Measurements from ENCODE around the gene MYD88. TPM values are rescaled to one million over a fixed set of nuclear protein-coding genes. Genes with fewer than 3 reads are reported as not detected.

MYD88 gene
- polyA plus RNA-seq, 2 of the 4 experiments (the other 2 are of a cell fraction) = 16.8 to 22.3 TPM

GRCh38 chr3:38177181-38177580 lies 38.7 kb downstream of the MYD88 start:
- Histone ChIP-seq H3K4me3 (no peak overlapping the region), H3K4me1 (peaks cover 25% of the 10 kb centered on the region), H3K27ac (no peak overlapping the region), H3K9me3 (no peaks in the 10 kb centered on the region), H3K4me2 (no peak overlapping the region)
- TF ChIP-seq HEYL (CRISPR knock-in tag; IDR thresholded peaks at IDR 0.05) = no peak
- DNase-seq (ENCODE audit: low read depth in 1 of 2, low spot score in 1 of 2) (no peak), FAIRE-seq (no peak), ATAC-seq (no peak)
- WGBS (ENCODE audit: missing lambda C conversion rate) = 81% methylated on average over 2 of the region's 2 CpGs
- ChIA-PET POLR2A (interaction anchor here (3.2 kb wide), 1 partner anchor 13 kb away, joined by 9 read pairs; the partner anchor contains the start of gene OXSR1), CTCF (interaction anchor here (0.6 to 0.8 kb wide), 2 partner anchors 17 to 69 kb away, joined by 3 read pairs; no protein-coding TSS in a partner anchor)

- ChIA-PET POLR2A (no interaction called here), CTCF (interaction anchor here (1.1 to 1.2 kb wide), 2 partner anchors 17 to 36 kb away, joined by 3 read pairs; no protein-coding TSS in a partner anchor)
- 93% methylated on average over 1 of the region's 1 CpG for WGBS (ENCODE audit: missing lambda C conversion rate)
- TF ChIP-seq ZC3H11A (IDR thresholded peaks at IDR 0.05) (no peak), HMGXB4 (CRISPR knock-in tag; IDR thresholded peaks at IDR 0.05; ENCODE audit: borderline replicate concordance) (no peak), MAFK (IDR thresholded peaks at IDR 0.05; ENCODE audit: partially characterized antibody) (no peak)
- ATAC-seq (no peak), FAIRE-seq (no peak), DNase-seq (ENCODE audit: low read depth in 1 of 2, low spot score in 1 of 2) (no peak)
- H3K9me3 ChIP-seq = peaks cover 3% of the 10 kb centered on the region; the same call in 1 of the 3 replicates
- no peak overlapping the region for H3K27ac ChIP-seq
- no peak overlapping the region for H3K4me3 ChIP-seq
- H3K4me2 ChIP-seq = no peak overlapping the region
- peaks cover 5% of the 10 kb centered on the region; the same call in 1 of the 3 replicates for H3K4me1 ChIP-seq
Observed at GRCh38 chr3:38186781-38187180, 48.3 kb downstream of the MYD88 start.

GRCh38 chr3:38190481-38190881 lies 52.0 kb downstream of the MYD88 start:
- ATAC-seq (no peak), DNase-seq (ENCODE audit: low read depth in 1 of 2, low spot score in 1 of 2) (no peak), FAIRE-seq (no peak)
- Histone ChIP-seq H3K27ac (no peak overlapping the region), H3K4me3 (no peak overlapping the region), H3K4me1 (no peaks in the 10 kb centered on the region), H3K4me2 (no peak overlapping the region), H3K9me3 (peaks cover 3% of the 10 kb centered on the region; the same call in 1 of the 3 replicates)
- TF ChIP-seq HOXB13 (CRISPR knock-in tag; IDR thresholded peaks at IDR 0.05; ENCODE audit: low read depth) = no peak
- no peak for TF ChIP-seq PHF8 (IDR thresholded peaks at IDR 0.05; ENCODE audit: borderline replicate concordance, low read depth)
- POLR2A ChIA-PET = interaction anchor here (1.8 kb wide), 1 partner anchor 53 kb away, joined by 5 read pairs; the partner anchor contains the start of gene ACAA1
- CTCF ChIA-PET = interaction anchor here (1.0 kb wide), 1 partner anchor 18 kb away, joined by 3 read pairs; no protein-coding TSS in a partner anchor

Small RNAs within 50 kb of the gene (small RNA-seq; reads per million reads assigned to genes)
- 0 reads per million in 6 experiments for gene RF00019

Other genes with a start within 250 kb of the MYD88 start
- gene VILL, start 147.9 kb upstream of the MYD88 start, polyA plus RNA-seq (2011; rRNA removed) = 0.22 and 0.49 TPM in 2 replicates
- gene VILL, start 147.9 kb upstream of the MYD88 start, polyA plus RNA-seq (2017; fragmentation: RNase III; extraction: RNeasy Plus Mini Kit Qiagen cat#74134 plus additional on column Dnase treatment) = 0.04 to 0.08 TPM (median 0.05 TPM) in 3 replicates
- gene PLCD1, start 109.0 kb upstream of the MYD88 start, polyA plus RNA-seq (2011; rRNA removed) = 4.8 and 6.0 TPM in 2 replicates
- gene PLCD1, start 109.0 kb upstream of the MYD88 start, polyA plus RNA-seq (2017; fragmentation: RNase III; extraction: RNeasy Plus Mini Kit Qiagen cat#74134 plus additional on column Dnase treatment) = 3.7 to 5.3 TPM (median 3.9 TPM) in 3 replicates
- 0.10 and 0.13 TPM in 2 replicates for gene DLEC1, start 99.5 kb upstream of the MYD88 start, polyA plus RNA-seq (2011; rRNA removed)
- gene DLEC1, start 99.5 kb upstream of the MYD88 start, polyA plus RNA-seq (2017; fragmentation: RNase III; extraction: RNeasy Plus Mini Kit Qiagen cat#74134 plus additional on column Dnase treatment) = 0.03 to 0.07 TPM in 2 of 3 replicates, not detected in the other
- gene ACAA1, start 1.5 kb upstream of the MYD88 start, polyA plus RNA-seq (2011; rRNA removed) = 34.8 and 36.8 TPM in 2 replicates
- 52.3 to 54.9 TPM (median 53.2 TPM) in 3 replicates for gene ACAA1, start 1.5 kb upstream of the MYD88 start, polyA plus RNA-seq (2017; fragmentation: RNase III; extraction: RNeasy Plus Mini Kit Qiagen cat#74134 plus additional on column Dnase treatment)
- 40.1 and 44.0 TPM in 2 replicates for gene OXSR1, start 26.9 kb downstream of the MYD88 start, polyA plus RNA-seq (2011; rRNA removed)
- 28.0 to 30.2 TPM (median 28.8 TPM) in 3 replicates for gene OXSR1, start 26.9 kb downstream of the MYD88 start, polyA plus RNA-seq (2017; fragmentation: RNase III; extraction: RNeasy Plus Mini Kit Qiagen cat#74134 plus additional on column Dnase treatment)
- gene SLC22A13, start 127.2 kb downstream of the MYD88 start, polyA plus RNA-seq (2011; rRNA removed) = 0.21 TPM in 1 of 2 replicates, not detected in the other
- 0.08 to 0.16 TPM (median 0.13 TPM) in 3 replicates for gene SLC22A13, start 127.2 kb downstream of the MYD88 start, polyA plus RNA-seq (2017; fragmentation: RNase III; extraction: RNeasy Plus Mini Kit Qiagen cat#74134 plus additional on column Dnase treatment)
- gene SLC22A14, start 143.6 kb downstream of the MYD88 start, polyA plus RNA-seq (2011; rRNA removed) = 0.04 and 0.05 TPM in 2 replicates
- gene SLC22A14, start 143.6 kb downstream of the MYD88 start, polyA plus RNA-seq (2017; fragmentation: RNase III; extraction: RNeasy Plus Mini Kit Qiagen cat#74134 plus additional on column Dnase treatment) = 0.11 TPM in 1 of 3 replicates, not detected in the others
- gene XYLB, start 208.1 kb downstream of the MYD88 start, polyA plus RNA-seq (2011; rRNA removed) = 5.4 and 6.6 TPM in 2 replicates
- gene XYLB, start 208.1 kb downstream of the MYD88 start, polyA plus RNA-seq (2017; fragmentation: RNase III; extraction: RNeasy Plus Mini Kit Qiagen cat#74134 plus additional on column Dnase treatment) = 4.4 to 4.9 TPM (median 4.8 TPM) in 3 replicates